Activated CD4-positive, alpha-beta T cell treated with anti-CD3 and anti-CD28 coated beads for 36 hours (primary cell): ENCODE data around the gene DIP2C. TPM values are rescaled to one million over a fixed set of nuclear protein-coding genes. Genes with fewer than 3 reads are reported as not detected.

Experiments
- ATAC-seq: fragments of 200-7000 bp; cut with Tn5 transposase; one replicate; pipeline ENCODE4 v1.10.0; 2021; ENCODE audit warnings: mild to moderate bottlenecking, moderate library complexity
- CTCF ChIA-PET: fragments of 350-600 bp; sonication (Branson Sonifier 250); formaldehyde crosslinking; loops from one replicate; lab custom pipeline; 2021; ENCODE audit warnings: antibody characterized with exemption; lab: Charles Lee
- POLR2A ChIA-PET: fragments of 350-600 bp; sonication (Branson Sonifier 250); formaldehyde crosslinking; loops from one replicate; lab custom pipeline; 2021; ENCODE audit warnings: antibody characterized with exemption, inconsistent platforms; lab: Charles Lee
- DNase-seq: peaks from one replicate; pipeline ENCODE4 v3.0.0-alpha.2; 2020
- H3K27ac Mint-ChIP-seq: one replicate; pipeline ENCODE4 v1.8.0; 2021; ENCODE audit warnings: mixed read lengths
- H3K27me3 Mint-ChIP-seq: one replicate; pipeline ENCODE4 v1.8.0; 2021; ENCODE audit warnings: mixed read lengths
- H3K36me3 Mint-ChIP-seq: one replicate; pipeline ENCODE4 v1.8.0; 2021; ENCODE audit warnings: low read depth, mixed read lengths
- H3K4me1 Mint-ChIP-seq: one replicate; pipeline ENCODE4 v1.8.0; 2021; ENCODE audit warnings: mixed read lengths
- H3K4me3 Mint-ChIP-seq: one replicate; pipeline ENCODE4 v1.8.0; 2021; ENCODE audit warnings: mild to moderate bottlenecking, moderate library complexity, mixed read lengths
- H3K9me3 Mint-ChIP-seq: one replicate; pipeline ENCODE4 v1.8.0; 2021; ENCODE audit warnings: low read depth, mixed read lengths
- intact Hi-C, 2 experiments: fragments of 100-400 bp; cut with DNase I in 1 of 2; cut with micrococcal nuclease in 1 of 2; formaldehyde crosslinking; loops; one replicate each; pipeline versions ENCODE4 v1.14.2 to v1.15.1; 2022 to 2024; cut with DNase I, micrococcal nuclease
- total RNA-seq, 2 experiments: library from RNA; stranded (reverse); gene quantifications; one replicate each; pipeline ENCODE4 v1.2.3, GENCODE V29; 2021

The DIP2C gene
- total RNA-seq, 2 experiments from 2014 or later, result 0.76 to 0.94 TPM

DNA sequence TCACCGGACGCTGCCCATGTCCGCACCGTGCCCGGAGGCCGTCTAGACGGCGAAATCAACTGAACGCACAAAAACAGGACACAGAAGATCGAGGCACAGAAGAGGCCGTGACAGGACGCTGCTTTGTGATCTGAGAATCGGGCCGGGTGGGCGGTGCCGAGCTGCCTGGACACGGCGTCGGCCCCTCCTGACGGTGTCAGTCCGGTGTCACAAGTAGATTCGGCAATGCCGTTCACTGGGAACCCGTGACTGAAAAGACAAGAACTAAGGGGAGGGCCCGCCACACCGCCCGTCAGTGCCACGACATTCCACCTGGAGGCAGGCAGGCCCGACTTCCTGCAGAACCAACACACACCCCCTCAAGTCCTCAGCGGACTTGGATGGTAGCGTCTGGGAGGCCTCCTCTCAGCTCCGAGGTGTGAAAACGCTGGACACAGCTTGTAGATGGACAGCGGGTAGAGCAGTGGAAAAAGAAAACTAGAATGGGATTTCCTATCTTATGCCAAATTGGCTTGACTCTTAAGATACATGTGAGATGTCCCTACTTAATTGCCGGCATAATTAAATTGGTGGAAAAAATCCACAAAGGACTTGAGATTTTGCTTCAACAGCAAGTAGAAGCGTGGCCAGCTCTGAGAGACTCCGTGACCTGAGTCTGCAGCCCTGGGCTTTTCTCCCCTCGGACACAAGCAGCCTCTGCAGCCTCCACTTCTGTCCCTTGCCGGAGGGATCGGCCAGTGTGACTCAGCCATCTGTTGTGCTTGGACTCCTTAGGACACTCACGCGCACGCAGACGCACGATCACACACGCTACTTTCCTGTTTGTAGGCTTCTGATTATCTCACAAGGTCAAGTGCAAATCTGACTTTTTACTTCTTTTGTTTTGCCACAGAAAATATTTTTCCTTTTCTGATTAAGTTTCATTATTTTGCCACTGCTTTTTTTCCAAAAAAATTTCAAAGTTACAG, 269.0 kb downstream of the DIP2C start:
- Mint-ChIP-seq H3K9me3 (peaks cover 2% of the 10 kb centered on the region), H3K4me1 (no peaks in the 10 kb centered on the region), H3K27ac (no peak overlapping the region), H3K27me3 (peaks cover 2% of the 10 kb centered on the region), H3K36me3 (peaks cover 2% of the 10 kb centered on the region), H3K4me3 (no peak overlapping the region)
- DNase-seq, result no peak
- intact Hi-C loops, result no loop called here
- POLR2A ChIA-PET, result no interaction called here
- no peak for ATAC-seq
- CTCF ChIA-PET, result no interaction called here

DNA sequence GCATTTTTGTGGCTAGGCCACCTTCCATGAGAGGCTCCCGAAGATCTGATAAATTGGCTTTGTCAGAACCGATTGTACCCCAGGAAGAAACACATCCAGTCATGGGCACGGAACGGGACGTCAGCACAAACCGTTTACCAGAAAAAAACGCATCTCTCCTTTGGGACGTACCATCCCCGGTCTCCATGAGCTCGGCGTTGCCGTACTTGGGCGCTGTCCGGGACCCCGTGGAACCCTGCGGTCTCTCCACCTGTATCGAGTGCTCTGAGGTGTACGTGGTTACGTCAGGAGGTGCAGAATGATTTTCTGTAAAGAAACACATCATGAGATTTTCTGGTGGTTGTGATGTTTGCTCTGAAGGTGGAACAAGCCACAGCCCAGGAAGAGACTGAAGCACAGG, 270.6 kb downstream of the DIP2C start:
- intact Hi-C loops, result no loop called here
- ChIA-PET POLR2A (no interaction called here), CTCF (no interaction called here)
- no peaks in the 10 kb centered on the region for H3K27me3 Mint-ChIP-seq
- H3K9me3 Mint-ChIP-seq, result no peaks in the 10 kb centered on the region
- H3K27ac Mint-ChIP-seq, result no peak overlapping the region
- no peak overlapping the region for H3K4me3 Mint-ChIP-seq
- H3K4me1 Mint-ChIP-seq, result no peaks in the 10 kb centered on the region
- ATAC-seq, result no peak
- no peak for DNase-seq
- H3K36me3 Mint-ChIP-seq, result no peaks in the 10 kb centered on the region

DNA sequence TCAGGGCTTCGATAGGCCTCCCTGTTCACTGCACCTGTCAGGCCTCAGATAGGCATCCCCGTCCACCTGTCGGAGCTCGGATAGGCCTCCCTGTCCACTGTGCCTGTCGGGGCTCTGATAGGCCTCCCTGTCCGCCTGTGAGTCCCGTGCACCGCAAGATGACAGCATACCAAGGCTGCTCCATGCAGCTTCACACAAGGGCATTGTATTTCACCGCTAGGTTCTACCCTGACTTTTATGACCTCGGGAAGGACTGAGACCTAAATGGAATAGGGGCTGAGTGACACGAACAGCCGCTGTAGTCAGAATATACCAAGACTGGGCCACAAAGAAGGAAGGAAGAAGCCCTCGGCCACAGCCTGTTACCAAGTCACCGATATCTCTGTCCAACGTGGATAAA, 271.2 kb downstream of the DIP2C start:
- Mint-ChIP-seq H3K36me3 (no peaks in the 10 kb centered on the region), H3K4me1 (no peaks in the 10 kb centered on the region), H3K27ac (no peak overlapping the region), H3K9me3 (no peaks in the 10 kb centered on the region), H3K4me3 (no peak overlapping the region), H3K27me3 (no peaks in the 10 kb centered on the region)
- ChIA-PET CTCF (no interaction called here), POLR2A (no interaction called here)
- DNase-seq (no peak), ATAC-seq (no peak)
- intact Hi-C loops, result no loop called here

DNA sequence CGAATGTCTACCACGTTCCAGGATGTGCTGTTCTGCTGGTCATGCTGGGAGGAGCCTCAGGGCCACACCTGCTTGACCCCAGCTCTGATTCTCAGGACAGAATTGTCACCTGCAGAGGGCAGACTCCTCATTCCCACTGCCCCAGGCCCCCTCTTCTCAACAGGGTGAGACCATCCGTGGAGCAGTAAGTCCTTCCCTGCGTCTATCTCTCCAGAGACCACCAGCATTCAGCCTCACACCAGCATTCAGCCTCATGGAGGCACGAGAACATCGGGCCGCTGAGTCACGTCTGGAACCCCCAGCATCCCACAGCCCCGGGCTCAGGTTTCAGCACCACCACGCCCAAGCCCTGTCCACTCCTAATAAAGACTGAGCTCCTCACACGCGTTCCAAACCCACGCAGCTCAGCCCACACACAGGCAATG, 273.4 kb downstream of the DIP2C start:
- ChIA-PET POLR2A (no interaction called here), CTCF (no interaction called here)
- no peaks in the 10 kb centered on the region for H3K36me3 Mint-ChIP-seq
- intact Hi-C loops, result no loop called here
- H3K4me3 Mint-ChIP-seq, result no peak overlapping the region
- H3K27ac Mint-ChIP-seq, result no peak overlapping the region
- no peak for ATAC-seq
- no peaks in the 10 kb centered on the region for H3K27me3 Mint-ChIP-seq
- no peaks in the 10 kb centered on the region for H3K9me3 Mint-ChIP-seq
- no peaks in the 10 kb centered on the region for H3K4me1 Mint-ChIP-seq
- no peak for DNase-seq

DNA sequence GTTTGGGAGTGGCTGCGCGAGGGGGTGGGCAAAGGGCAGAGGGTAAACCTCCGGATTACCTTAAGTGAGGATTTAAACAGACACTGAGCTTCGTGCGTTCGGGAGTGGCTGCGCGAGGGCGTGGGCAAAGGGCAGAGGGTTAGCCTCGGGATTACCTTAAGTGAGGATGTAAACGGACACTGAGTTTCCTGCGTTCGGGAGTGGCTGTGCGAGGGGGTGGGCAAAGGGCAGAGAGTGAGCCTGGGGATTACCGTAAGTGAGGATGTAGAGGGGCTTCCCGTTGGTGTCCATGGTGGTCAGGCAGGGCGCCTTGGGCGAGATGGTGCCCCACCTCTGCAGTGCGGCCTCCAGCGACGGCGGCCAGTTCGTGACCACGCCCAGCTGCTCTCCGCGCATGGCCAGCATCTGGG, 275.8 kb downstream of the DIP2C start:
- no peaks in the 10 kb centered on the region for H3K27me3 Mint-ChIP-seq
- ATAC-seq, result no peak
- CTCF ChIA-PET, result no interaction called here
- POLR2A ChIA-PET, result no interaction called here
- no peaks in the 10 kb centered on the region for H3K36me3 Mint-ChIP-seq
- H3K27ac Mint-ChIP-seq, result no peak overlapping the region
- no peaks in the 10 kb centered on the region for H3K4me1 Mint-ChIP-seq
- intact Hi-C loops, result no loop called here
- H3K4me3 Mint-ChIP-seq, result no peak overlapping the region
- no peaks in the 10 kb centered on the region for H3K9me3 Mint-ChIP-seq
- no peak for DNase-seq

DNA sequence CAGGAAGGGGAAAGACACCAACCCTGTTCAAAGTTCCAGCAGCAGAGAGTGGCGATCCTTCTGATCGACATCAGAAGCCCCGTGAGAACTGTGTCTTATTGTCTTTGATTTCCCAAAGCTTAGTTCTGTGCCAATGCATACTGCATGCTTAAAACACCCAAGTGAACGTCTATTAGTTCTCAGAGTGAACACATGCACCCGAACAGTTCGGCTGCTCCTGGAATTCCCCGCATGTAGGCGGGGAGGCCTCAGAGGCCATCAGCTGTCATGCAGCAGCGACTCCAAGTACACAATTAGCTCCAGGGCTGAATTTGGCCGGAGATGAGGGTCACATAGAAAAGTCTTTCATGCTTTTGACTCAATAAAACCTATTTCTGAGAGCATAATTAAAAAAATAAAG, 277.4 kb downstream of the DIP2C start:
- CTCF ChIA-PET, result interaction anchor here (0.7 to 0.9 kb wide), 3 partner anchors 10 to 181 kb away, joined by 3 read pairs; no protein-coding TSS in a partner anchor
- H3K4me1 Mint-ChIP-seq, result no peaks in the 10 kb centered on the region
- ATAC-seq, result no peak

DNA sequence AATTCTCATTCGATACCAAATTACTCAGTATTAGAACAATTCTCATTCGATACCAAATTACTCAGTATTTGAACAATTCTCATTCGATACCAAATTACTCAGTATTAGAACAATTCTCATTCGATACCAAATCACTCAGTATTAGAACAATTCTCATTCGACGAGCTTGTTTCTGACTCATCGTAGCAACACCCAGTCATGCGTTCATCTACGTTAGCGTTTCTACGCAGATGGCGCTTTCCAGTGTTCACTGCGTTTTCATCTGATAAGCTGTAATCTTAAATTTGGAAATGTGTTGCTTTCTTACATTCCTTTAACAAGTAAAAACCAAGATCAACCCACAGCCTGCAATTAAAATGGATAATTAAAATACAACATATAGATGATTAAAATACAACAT, 277.9 kb downstream of the DIP2C start:
- ChIA-PET POLR2A (no interaction called here), CTCF (interaction anchor here (0.6 to 0.9 kb wide), 4 partner anchors 11 to 181 kb away, joined by 3 read pairs; no protein-coding TSS in a partner anchor)
- Mint-ChIP-seq H3K4me3 (no peak overlapping the region), H3K4me1 (no peaks in the 10 kb centered on the region), H3K27me3 (peaks cover 2% of the 10 kb centered on the region), H3K9me3 (no peaks in the 10 kb centered on the region), H3K27ac (no peak overlapping the region), H3K36me3 (peaks cover 3% of the 10 kb centered on the region)
- no peak for ATAC-seq
- no peak for DNase-seq
- intact Hi-C loops, result no loop called here

More for the DNA sequence above, 277.4 kb downstream of the DIP2C start:
- intact Hi-C loops, result no loop called here
- H3K9me3 Mint-ChIP-seq, result no peaks in the 10 kb centered on the region
- POLR2A ChIA-PET, result no interaction called here
- H3K27me3 Mint-ChIP-seq, result no peaks in the 10 kb centered on the region
- H3K4me3 Mint-ChIP-seq, result no peak overlapping the region
- peaks cover 3% of the 10 kb centered on the region for H3K36me3 Mint-ChIP-seq
- H3K27ac Mint-ChIP-seq, result no peak overlapping the region
- DNase-seq, result no peak

DNA sequence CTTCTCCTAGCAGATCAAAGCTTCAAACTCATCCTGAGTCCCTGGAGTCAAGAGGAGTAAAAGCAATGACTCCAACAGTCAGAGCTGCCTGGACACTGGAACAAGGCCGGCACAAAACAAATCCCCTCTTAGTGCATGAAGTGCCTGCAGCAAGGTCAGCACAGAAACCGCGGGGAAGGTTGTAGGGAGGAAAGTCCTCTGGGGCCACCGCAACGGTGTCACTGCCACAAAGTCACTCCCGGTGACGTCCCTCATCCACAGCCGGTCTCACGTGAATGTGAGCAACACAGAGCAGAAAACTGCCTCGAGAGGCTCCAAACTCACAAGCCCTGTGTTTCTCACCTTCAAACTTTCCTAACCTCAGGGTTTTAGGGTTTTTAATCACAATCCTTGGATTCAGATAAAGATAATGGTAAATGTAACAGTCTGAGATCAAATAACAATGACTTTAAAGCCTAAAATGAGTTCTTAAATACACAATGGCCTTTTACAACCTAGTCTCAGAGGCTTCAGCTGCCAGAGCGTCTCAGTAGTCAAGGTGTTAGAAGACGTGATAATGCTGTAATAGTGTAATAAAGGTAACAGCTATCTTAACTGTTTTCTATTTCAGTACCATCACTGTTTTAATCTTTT, 279.9 kb downstream of the DIP2C start:
- no peaks in the 10 kb centered on the region for H3K9me3 Mint-ChIP-seq
- CTCF ChIA-PET, result no interaction called here
- intact Hi-C loops, result no loop called here
- peaks cover 2% of the 10 kb centered on the region for H3K27me3 Mint-ChIP-seq
- peaks cover 3% of the 10 kb centered on the region for H3K36me3 Mint-ChIP-seq
- no peak overlapping the region for H3K4me3 Mint-ChIP-seq
- POLR2A ChIA-PET, result interaction anchor here (0.6 kb wide), 1 partner anchor 413 kb away, joined by 3 read pairs; no protein-coding TSS in a partner anchor
- DNase-seq (no peak), ATAC-seq (no peak)
- H3K4me1 Mint-ChIP-seq, result no peaks in the 10 kb centered on the region
- H3K27ac Mint-ChIP-seq, result no peak overlapping the region

DNA sequence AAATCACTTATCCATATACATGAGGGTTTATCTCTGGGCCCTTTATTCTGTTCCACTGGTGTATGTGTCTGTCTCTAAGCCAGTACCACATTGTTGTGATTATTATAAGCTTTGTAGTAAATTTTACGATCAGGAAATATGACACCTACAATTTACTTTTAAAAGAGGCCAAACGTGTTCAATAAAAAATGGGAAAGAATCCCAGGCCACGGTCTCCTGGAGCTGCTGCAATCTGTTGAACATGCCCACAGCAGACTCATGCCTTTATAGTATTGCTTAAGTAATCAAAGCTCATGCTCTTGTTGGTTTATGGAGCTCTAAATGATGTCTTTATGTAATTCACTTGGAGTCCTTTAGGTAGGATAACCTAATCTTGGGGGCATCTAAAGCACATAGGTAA, 281.2 kb downstream of the DIP2C start:
- no peak for ATAC-seq
- peaks cover 3% of the 10 kb centered on the region for H3K36me3 Mint-ChIP-seq
- CTCF ChIA-PET, result no interaction called here
- no peak overlapping the region for H3K27ac Mint-ChIP-seq
- no peaks in the 10 kb centered on the region for H3K4me1 Mint-ChIP-seq
- no peaks in the 10 kb centered on the region for H3K9me3 Mint-ChIP-seq
- H3K27me3 Mint-ChIP-seq, result peaks cover 2% of the 10 kb centered on the region
- DNase-seq, result no peak
- H3K4me3 Mint-ChIP-seq, result no peak overlapping the region
- intact Hi-C loops, result no loop called here
- POLR2A ChIA-PET, result no interaction called here

DNA sequence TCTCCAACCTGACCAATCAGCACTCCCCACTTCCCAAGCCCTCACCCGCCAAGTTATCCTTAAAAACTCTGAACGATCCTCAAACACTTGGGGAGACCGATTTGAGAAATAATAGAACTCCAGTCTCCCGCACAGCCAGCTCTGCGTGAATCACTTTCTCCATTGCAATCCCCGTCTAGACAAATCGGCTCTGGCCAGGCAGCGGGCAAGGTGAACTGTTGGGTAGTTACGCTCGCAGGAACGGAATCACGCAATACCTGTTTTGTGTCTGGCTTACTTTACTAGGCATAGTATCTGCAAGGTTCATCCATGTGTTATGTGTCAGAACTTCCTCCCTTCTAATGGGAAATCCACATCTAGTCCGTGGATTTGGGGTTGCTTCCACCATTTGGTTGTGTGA, 282.5 kb downstream of the DIP2C start:
- POLR2A ChIA-PET, result no interaction called here
- H3K36me3 Mint-ChIP-seq, result peaks cover 3% of the 10 kb centered on the region

DNA sequence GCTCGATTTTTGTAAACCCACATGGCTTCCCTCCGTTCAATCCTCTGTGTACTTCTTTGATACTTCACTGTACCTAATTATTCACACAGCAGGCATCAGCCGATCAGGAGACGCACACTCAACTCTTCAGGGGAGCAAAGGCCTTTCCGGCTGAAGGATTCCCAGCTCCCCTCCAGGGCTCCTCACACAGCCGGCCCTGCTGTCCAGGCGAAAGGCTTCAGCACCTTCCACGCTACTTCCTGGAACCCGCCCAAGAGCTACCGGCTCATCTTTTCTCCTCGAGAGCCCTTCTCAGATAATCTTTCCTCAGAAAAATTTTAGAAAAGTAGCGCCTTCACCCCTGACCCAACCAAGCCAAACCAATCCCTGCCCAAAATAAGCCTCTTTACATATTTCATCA, 283.8 kb downstream of the DIP2C start:
- Mint-ChIP-seq H3K27me3 (peaks cover 2% of the 10 kb centered on the region), H3K27ac (no peak overlapping the region), H3K4me3 (no peak overlapping the region), H3K4me1 (no peaks in the 10 kb centered on the region), H3K9me3 (no peaks in the 10 kb centered on the region), H3K36me3 (peaks cover 3% of the 10 kb centered on the region)
- DNase-seq, result no peak
- CTCF ChIA-PET, result no interaction called here
- ATAC-seq, result no peak
- POLR2A ChIA-PET, result no interaction called here
- intact Hi-C loops, result no loop called here

More for the DNA sequence above, 282.5 kb downstream of the DIP2C start:
- Mint-ChIP-seq H3K27me3 (peaks cover 2% of the 10 kb centered on the region), H3K9me3 (no peaks in the 10 kb centered on the region), H3K4me3 (no peak overlapping the region), H3K27ac (no peak overlapping the region), H3K4me1 (no peaks in the 10 kb centered on the region)
- CTCF ChIA-PET, result no interaction called here
- DNase-seq, result no peak
- intact Hi-C loops, result no loop called here
- no peak for ATAC-seq

DNA sequence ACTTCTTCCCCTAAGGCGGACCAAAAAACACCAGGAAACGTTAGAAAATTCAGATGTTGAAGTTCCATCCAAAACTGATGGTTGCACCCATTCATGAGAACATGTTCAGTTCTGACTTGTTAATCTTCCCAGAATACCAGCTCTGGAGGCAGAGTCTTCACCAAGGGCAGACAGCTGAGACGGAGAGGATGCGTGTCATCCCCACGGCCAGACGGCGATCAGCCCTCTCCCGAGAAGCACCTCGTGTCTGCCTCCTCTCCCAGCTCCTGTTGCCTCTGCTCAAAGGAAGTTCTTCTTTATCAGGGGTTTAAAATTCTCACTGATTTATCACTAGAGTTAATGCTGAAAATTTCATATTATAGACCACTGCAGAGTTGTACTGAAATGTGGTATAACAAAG, 284.5 kb downstream of the DIP2C start:
- intact Hi-C loops, result no loop called here

More for the DNA sequence above, 284.5 kb downstream of the DIP2C start:
- Mint-ChIP-seq H3K4me1 (no peaks in the 10 kb centered on the region), H3K9me3 (no peaks in the 10 kb centered on the region), H3K4me3 (no peak overlapping the region), H3K27me3 (peaks cover 2% of the 10 kb centered on the region), H3K36me3 (peaks cover 3% of the 10 kb centered on the region), H3K27ac (no peak overlapping the region)
- ATAC-seq (no peak), DNase-seq (no peak)
- POLR2A ChIA-PET, result no interaction called here
- CTCF ChIA-PET, result no interaction called here
